ENCODE measurements around the gene GFOD2.

Gene GFOD2

DNA sequence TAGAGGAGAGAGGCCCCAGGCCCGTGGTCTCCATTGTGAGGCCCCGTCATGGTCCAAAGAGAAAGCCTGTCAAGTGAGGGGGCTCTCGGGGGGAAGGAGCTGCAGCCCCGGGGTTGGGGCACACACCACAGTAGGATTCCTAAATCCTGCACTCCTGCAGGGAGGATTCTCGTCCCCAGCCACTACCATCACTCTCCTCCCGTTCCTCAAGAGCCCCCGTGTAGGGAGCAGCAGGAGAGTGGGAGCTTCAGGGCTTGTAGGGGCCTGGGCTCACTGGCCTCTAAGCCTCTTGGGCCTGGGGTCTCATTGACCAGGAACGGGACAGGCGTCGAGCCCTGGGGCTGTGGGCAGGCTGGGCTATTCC is 51.7 kb downstream of the GFOD2 start:
- TF ChIP-seq CTCF (IDR thresholded peaks at IDR 0.05; ENCODE audit: low read length, missing control alignments) = no peak
- DNase-seq (ENCODE audit: low read depth) = no peak
- peak overlapping the region; percentile 63 for H3K4me3 ChIP-seq (replicated peaks; ENCODE audit: low read depth, low read length)

GRCh38 chr16:67666559-67667452 is 52.3 kb downstream of the GFOD2 start, which contains the start of the genes C16orf86 and ENKD1:
TSS of gene C16orf86 (plus strand) at chr16:67666814. CDS start at chr16:67666971, 157 bp downstream.
TSS of gene ENKD1 (minus strand) at chr16:67666750. CDS start at chr16:67666442, 308 bp downstream.
- peak; percentile 74 for DNase-seq (ENCODE audit: low read depth)
- peak within 1 kb of the TSS; percentile 63 for H3K4me3 ChIP-seq (replicated peaks; ENCODE audit: low read depth, low read length)
- no peak for TF ChIP-seq CTCF (IDR thresholded peaks at IDR 0.05; ENCODE audit: low read length, missing control alignments)

DNA sequence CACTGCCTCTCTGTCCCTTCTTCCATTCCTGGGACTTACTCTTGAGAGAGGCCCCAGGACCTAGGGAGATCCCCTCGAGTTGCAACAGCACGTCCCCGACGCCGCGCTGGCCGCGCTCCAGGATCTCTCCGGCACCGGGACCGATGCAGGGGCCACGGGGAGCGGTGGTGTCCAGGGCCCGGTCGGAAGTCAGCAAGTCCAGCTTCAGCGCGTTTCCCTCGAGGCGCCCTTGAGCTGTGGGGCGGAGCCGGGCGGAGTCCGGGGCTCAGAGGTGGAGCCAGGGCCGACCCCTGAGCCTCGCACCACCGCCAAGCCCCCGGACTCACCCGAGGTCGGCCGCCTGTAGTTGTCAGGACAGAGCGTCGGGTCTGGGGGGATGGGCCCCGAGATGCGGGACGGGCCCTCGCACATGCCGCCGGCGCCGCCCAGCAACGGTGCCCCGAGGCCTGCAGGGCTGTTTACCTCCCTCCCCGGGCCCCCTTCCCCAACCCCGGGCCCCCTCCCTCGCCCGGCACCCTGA is 53.0 kb downstream of the GFOD2 start:
- peak overlapping the region; percentile 63 for H3K4me3 ChIP-seq (replicated peaks; ENCODE audit: low read depth, low read length)
- peak; percentile 39 for DNase-seq (ENCODE audit: low read depth)

GRCh38 chr16:67665598-67665997 is 53.5 kb downstream of the GFOD2 start:
- no peak for DNase-seq (ENCODE audit: low read depth)
- H3K4me3 ChIP-seq (replicated peaks; ENCODE audit: low read depth, low read length) = peak overlapping the region; percentile 63
- TF ChIP-seq CTCF (IDR thresholded peaks at IDR 0.05; ENCODE audit: low read length, missing control alignments) = no peak

More for the DNA sequence above, 53.0 kb downstream of the GFOD2 start:
- no peak for TF ChIP-seq CTCF (IDR thresholded peaks at IDR 0.05; ENCODE audit: low read length, missing control alignments)

- no peak overlapping the region for H3K4me3 ChIP-seq (replicated peaks; ENCODE audit: low read depth, low read length)
- DNase-seq (ENCODE audit: low read depth) = no peak
- no peak for TF ChIP-seq CTCF (IDR thresholded peaks at IDR 0.05; ENCODE audit: low read length, missing control alignments)
Measured at GRCh38 chr16:67664871-67665270, 54.2 kb downstream of the GFOD2 start.

DNA sequence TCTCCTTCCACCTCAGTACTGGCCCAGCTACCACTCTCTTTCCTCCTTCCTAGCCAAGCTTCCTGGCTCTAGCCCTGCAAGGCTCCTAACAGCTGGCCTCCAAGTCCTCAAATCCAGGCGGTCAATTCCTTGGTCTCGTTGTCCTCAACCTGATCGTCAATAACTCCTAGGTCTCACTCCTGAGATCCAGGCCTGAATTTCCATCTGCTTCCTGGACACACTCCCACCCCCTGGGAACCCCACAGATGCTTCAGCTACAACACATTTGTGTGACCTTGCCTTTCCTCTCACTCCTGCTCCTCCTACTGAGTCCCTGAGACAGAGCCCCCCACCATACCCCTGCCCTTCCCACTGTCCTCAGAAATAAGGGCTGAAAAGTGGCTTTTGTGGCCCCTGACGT is 54.9 kb downstream of the GFOD2 start:
- TF ChIP-seq CTCF (IDR thresholded peaks at IDR 0.05; ENCODE audit: low read length, missing control alignments) = no peak
- DNase-seq (ENCODE audit: low read depth) = no peak
- no peak overlapping the region for H3K4me3 ChIP-seq (replicated peaks; ENCODE audit: low read depth, low read length)

All from fibroblast of pulmonary artery (primary cell).